Fibroblast of mammary gland (primary cell): ENCODE data around the gene PBRM1.

ENCODE experiments used
- DNase-seq: peaks from one replicate; pipeline ENCODE4 v3.0.0-alpha.2; 2010; ENCODE audit warnings: low read depth
- H3K4me3 ChIP-seq: 2 replicates; pipeline ENCODE4 v1.5.1; 2011; ENCODE audit warnings: low read depth, mild to moderate bottlenecking, low read length, moderate library complexity; ENCODE audit not compliant: control insufficient read depth
- CTCF ChIP-seq: conservative IDR thresholded peaks from 2 replicates; pipeline ENCODE4 v1.5.1; 2011; ENCODE audit warnings: low read depth, low read length, inconsistent platforms; ENCODE audit not compliant: control insufficient read depth, insufficient read depth

Gene PBRM1

GRCh38 chr3:52506266-52506966 is 179.3 kb downstream of the PBRM1 start:
- no peak for DNase-seq
- no peak overlapping the region for H3K4me3 ChIP-seq
- no peak for TF ChIP-seq CTCF

- no peak for TF ChIP-seq CTCF
- H3K4me3 ChIP-seq: no peak overlapping the region
- no peak for DNase-seq
These were observed 180.7 kb downstream of the PBRM1 start for GRCh38 chr3:52504977-52505376.

- DNase-seq: no peak
- no peak overlapping the region for H3K4me3 ChIP-seq
- no peak for TF ChIP-seq CTCF
These were observed 181.8 kb downstream of the PBRM1 start for GRCh38 chr3:52503788-52504424.

GRCh38 chr3:52502808-52503350 is 182.8 kb downstream of the PBRM1 start:
- TF ChIP-seq CTCF: no peak
- DNase-seq: no peak
- no peak overlapping the region for H3K4me3 ChIP-seq

DNA sequence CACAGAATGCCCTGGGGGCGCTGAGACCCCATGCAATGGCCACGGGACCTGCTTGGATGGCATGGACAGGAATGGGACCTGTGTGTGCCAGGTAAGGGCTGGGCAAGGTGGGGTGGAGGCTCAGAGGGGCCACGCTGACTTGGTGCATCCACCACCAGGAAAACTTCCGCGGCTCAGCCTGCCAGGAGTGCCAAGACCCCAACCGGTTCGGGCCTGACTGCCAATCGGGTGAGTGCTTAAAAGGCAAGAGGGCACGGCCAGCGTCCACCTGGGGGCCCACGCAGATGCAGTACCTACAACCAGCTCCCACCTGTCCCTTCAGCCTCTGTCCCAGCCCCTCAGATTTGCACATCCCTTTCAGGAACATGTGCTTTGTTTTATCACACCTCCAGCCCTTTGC is 183.7 kb downstream of the PBRM1 start:
- H3K4me3 ChIP-seq: no peak overlapping the region
- no peak for DNase-seq
- TF ChIP-seq CTCF: no peak

GRCh38 chr3:52501046-52501445 is 184.7 kb downstream of the PBRM1 start:
- no peak overlapping the region for H3K4me3 ChIP-seq
- no peak for TF ChIP-seq CTCF
- DNase-seq: no peak
